GM19372 (cell line): ENCODE measurements around the gene SH3GLB1.
A peak's percentile ranks its signal among the peaks of the same experiment; 100 is the strongest.

Experiments used
- ATAC-seq: cut with Tn5 transposase; IDR thresholded peaks from one replicate; pipeline ENCODE4 v1.9.1; 2021; ENCODE audit warnings: mild to moderate bottlenecking, low read depth, moderate library complexity; ENCODE audit not compliant: unreplicated experiment

Gene SH3GLB1

GRCh38 chr1:86731416-86731815 lies 27.0 kb downstream of the SH3GLB1 start:
- ATAC-seq = no peak

GRCh38 chr1:86733340-86733739 lies 29.0 kb downstream of the SH3GLB1 start:
- no peak for ATAC-seq

DNA sequence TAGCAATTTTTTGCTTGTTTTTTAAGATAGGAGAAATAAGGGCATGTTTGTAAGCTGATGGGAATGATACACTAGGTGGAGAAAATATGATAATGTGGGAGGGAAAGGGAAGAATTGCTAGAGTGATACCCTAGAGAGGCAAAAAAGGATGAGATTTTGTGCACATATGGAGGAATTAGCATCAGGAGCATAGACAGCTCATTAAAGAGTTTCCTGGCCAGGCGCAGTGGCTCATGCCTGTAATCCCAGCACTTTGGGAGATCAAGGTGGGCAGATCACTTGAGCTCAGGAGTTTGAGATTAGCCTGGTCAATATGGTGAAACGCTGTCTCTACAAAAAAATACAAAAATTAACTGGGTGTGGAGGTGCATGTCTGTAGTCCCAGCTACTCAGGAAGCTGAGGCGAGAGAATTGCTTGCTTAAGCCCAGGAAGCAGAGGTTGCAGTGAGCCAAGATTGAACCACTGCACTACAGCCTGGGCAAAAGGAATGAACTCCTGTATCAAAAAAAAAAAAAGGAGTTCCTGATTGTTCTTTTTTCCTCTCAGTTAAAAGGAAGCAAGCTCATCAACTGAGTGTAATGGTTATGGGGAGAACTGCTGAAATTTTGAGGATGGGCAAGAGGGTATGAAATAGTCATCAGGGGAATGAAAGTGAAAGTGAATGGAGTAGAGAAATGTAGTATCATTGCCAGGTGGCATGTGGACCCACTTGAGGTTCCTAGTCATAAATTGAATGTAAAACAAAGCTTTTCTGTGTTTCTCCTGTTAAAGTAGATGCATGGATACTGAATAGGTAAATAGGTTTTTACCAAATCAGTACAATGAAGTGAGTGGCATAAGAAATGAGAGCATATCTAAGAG lies 35.5 kb downstream of the SH3GLB1 start:
- peak; percentile 66 for ATAC-seq

- ATAC-seq = no peak
Measured at GRCh38 chr1:86741947-86742572, 37.7 kb downstream of the SH3GLB1 start.

- no peak for ATAC-seq
Measured at GRCh38 chr1:86747304-86747703, 42.9 kb downstream of the SH3GLB1 start.

DNA sequence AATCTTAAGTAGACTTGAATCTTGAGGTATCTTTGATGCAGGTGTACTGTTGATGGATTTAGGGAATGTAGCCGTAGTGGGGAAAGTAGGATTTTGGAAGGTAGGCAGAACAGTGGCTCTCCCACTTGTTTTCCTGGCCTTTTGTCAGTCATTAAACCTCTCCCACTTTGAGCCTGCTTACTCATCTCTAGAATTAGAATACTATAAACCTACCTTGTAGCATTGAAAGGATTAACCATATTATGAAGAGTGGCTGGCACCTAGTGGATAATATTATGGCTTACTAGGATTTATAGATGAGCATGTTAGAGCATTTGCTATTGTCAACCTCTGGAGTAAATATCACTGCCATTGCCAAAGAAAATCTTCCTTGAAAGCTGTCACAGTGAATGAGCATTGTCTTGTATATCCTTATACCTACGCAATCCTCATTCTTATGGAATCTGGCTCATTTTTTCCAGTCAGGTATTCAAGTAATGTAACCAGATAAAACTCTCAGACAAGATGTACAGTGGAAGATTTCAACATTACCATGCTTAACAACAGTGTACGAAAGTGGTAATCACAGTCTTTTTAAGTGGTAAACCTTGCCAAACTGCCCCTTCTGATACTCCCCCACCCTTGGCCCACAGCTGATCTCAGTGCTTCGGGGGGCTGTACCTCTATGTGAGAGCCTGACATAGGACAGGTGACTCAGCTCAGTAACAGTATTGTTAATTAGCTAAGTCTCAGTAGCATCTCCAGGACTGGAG lies 44.4 kb downstream of the SH3GLB1 start:
- ATAC-seq = no peak

- no peak for ATAC-seq
Measured at GRCh38 chr1:86750076-86750475, 45.7 kb downstream of the SH3GLB1 start.

DNA sequence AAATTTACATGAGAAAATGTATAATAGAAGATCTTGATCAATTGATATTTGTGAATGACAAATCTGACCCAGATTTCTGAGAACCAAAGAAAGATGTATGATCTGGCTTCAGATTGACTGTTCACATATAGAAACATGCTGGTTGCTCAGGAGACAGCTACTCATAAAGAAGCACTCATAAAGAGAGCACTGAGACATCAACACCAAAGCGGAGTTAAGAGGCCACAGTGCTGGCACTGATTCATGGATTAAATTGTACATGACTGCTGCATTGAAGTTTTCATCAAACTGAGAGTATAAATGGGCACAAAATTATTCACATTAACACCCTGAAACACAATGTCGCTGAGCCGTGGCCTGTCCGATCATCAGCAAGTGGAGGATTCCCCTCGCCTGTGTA lies 46.2 kb downstream of the SH3GLB1 start:
- no peak for ATAC-seq

GRCh38 chr1:86751923-86752322 lies 47.5 kb downstream of the SH3GLB1 start:
- ATAC-seq = no peak

DNA sequence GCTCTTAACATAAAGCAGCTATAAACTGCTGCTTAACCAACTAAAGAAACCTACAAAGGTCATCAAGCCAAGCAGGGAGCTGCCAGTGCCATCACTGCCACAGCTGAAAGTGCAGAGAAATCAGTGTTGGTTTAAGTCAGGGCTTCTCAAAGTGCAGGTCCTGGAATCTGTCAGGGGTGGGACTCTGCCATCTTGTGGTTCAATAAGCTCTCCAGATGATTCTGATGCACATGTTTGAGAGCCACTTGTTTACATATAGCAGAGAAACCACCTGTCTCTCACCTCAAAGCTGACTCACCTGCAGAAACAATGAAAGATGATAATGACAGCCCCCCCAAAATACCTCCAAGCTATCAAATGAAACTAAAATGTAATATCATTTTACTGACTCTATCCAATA lies 49.3 kb downstream of the SH3GLB1 start:
- ATAC-seq = no peak

GRCh38 chr1:86754265-86754974 lies 50.0 kb downstream of the SH3GLB1 start:
- no peak for ATAC-seq

DNA sequence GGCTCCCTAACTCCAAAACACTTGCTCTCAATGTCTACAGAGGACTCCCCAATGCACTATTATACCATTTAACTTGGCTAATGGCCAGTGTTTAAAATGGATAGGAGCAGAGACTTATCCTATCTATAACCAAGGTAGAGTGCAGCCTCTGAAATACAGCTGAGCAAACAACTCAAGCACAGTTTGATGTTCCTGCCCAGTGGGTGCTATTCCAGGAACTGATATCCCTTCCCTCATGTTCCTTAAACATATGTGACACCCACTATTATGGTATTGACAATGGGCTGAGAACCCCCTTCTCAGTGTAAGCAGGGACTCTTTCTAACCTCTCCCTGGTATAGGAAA lies 51.7 kb downstream of the SH3GLB1 start:
- no peak for ATAC-seq

DNA sequence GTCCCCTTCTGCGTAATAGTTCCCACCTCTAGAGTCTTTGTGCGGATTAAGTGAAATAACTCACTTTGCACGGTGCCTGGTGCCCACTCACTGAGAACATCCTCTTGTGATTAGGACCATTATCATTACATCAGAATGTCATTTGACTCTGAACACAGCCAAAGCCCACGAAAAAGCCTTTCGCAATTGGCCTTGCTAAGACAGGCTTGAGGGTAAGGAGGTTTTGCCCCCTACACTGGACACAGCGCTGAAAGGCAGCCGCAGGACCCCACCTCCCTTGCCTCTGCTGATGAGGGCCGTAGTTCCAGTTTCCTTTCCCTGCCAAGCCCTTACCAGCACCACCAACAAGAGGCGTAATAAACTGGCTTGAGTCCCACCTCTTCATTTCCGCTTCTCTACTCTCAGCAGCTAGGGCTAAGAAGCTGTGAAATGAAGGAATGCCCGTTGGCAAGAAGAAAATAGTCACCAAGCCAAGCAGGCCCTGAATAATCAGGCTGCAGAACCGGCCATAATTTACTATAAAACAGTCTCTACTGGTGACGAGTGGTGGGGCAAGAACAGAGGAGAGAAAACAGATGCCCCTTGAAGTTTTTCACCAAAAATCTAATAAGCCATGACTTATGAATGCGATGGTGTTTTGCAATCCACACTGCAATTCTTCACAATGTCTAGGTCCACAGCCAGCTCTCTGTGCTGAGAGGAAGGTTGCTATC lies 53.1 kb downstream of the SH3GLB1 start:
- ATAC-seq = no peak

GRCh38 chr1:86758570-86758969 lies 54.2 kb downstream of the SH3GLB1 start:
- no peak for ATAC-seq

DNA sequence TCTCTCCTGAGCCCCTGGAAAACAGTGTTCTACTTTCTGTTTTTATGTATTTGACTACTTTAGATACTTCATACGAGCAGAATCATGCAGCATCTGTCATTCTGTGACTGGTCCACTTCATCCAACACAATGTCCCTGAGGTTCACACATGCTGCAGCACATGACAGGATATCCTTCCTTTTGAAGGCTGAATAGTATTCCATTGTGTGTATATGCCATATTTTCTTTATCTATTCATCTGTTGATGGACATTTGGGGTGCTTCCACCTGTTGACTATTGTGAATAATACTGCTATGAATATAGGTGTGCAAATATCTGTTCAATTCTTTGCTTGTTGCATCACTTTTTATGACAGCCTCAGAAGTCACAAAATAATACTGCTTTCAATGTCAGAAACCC lies 55.8 kb downstream of the SH3GLB1 start:
- ATAC-seq = no peak

DNA sequence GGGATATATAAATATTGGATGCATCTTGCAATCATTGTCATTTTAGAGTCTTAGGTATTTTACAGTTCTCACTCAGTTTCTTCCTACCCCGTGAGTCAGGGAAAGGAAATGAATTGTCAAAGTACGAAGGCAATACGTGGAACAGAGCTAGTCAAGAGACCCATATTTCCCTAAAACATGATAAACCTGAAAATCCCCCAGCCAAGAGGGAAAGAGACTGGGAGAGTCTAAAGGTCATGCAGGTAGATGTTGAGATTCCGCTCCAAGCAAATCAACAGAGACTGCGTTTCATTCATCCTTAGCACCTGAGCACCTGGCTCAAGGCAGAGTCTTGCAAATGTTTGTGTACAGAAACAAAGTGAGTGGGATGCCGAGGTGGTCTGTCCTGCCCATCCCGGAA lies 58.0 kb downstream of the SH3GLB1 start:
- ATAC-seq = no peak

DNA sequence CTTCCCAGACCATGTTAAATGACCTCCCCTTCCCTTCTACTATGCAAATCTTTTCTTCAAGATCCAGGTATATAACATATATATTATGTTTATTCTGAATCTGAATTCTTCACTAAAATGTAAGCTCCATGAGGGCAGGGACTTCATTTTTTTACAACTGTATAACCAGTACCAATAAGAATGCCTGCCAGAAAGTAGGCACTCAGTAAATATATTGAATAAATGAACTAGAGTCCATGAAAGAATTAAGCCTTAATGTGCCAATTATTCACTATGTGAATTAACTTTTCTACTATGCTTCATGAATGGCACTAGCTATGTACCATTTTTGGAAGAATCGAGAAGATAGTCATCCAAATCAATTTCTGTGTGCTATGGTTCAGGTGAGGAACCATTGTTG lies 60.1 kb downstream of the SH3GLB1 start:
- ATAC-seq = no peak

DNA sequence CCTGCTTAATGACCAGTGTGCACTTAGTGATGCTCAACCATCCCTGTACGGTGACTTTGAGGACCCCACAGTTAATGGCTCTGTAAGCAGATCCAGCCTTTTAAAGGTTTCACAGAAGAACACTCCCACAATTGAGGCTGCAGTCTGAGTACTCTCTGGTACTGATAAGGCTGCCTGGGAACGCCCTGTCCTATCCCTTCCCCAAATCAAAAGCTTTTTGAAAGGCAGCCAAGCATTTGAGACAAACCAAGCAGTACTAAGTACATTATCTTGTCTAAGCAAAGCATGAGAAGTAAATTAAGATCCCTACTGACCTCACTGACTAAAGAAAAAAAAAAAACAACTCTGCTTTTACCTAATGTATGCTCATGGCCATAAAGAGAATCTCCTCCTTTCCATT lies 60.7 kb downstream of the SH3GLB1 start:
- no peak for ATAC-seq

DNA sequence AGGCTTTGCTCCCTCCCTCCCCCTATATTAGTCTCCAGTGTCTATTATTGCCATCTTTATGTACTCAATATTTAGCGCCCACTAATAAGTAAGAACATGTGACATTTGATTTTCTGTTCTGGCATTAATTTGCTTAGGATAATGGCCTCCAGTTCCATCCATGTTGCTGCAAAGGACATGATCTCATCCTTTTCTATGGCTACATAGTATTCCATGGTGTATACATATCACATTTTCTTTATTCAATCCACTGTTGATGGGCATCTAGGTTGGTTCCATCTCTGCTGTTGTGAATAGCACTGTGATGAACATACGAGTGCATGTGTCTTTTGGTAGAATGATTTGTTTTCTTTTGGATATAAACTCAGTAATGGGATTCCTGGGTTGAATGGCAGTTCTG lies 61.3 kb downstream of the SH3GLB1 start:
- no peak for ATAC-seq

DNA sequence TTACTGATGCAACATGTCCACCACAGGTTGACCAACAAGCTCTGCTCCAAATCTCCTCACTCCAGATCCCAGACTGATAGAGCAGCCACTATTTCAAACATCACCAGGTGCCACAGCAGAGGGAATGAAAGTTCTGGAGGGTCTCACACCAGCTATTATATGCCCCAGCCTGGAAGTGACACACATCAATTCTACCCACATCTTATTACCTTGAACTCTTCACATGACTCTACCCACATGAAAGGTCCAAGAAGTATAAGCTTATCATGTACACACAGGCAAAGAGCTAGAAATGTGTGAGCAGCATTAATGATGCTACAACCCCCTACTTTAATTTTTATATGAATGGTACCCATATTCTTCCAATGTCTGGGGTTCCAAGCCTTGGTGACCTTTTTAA lies 64.2 kb downstream of the SH3GLB1 start:
- ATAC-seq = no peak
